Activated CD4-positive, alpha-beta memory T cell treated with anti-CD3 and anti-CD28 coated beads, Interleukin-2, amount 10 ng/mL, durations not matched to agents 7 days and 5 days (primary cell): ENCODE results near the gene IL18RAP. TPM values are rescaled to one million over a fixed set of nuclear protein-coding genes. Genes with fewer than 3 reads are reported as not detected.

Experiments used
- CTCF ChIA-PET: fragments of 350-600 bp; sonication (Branson Sonifier 250); formaldehyde crosslinking; loops from one replicate; lab custom pipeline; 2021; ENCODE audit warnings: antibody characterized with exemption, inconsistent platforms; lab: Charles Lee
- POLR2A ChIA-PET: fragments of 350-600 bp; sonication (Branson Sonifier 250); formaldehyde crosslinking; loops from one replicate; lab custom pipeline; 2021; ENCODE audit warnings: antibody characterized with exemption; lab: Charles Lee
- DNase-seq: peaks from one replicate; pipeline ENCODE4 v3.0.0-alpha.2; 2020
- H3K27ac Mint-ChIP-seq: one replicate; pipeline ENCODE4 v1.8.0; 2021; ENCODE audit warnings: mild to moderate bottlenecking, mixed read lengths
- H3K27me3 Mint-ChIP-seq: one replicate; pipeline ENCODE4 v1.8.0; 2021; ENCODE audit warnings: mixed read lengths
- H3K36me3 Mint-ChIP-seq: one replicate; pipeline ENCODE4 v1.8.0; 2021; ENCODE audit warnings: low read depth, mixed read lengths
- H3K4me1 Mint-ChIP-seq: one replicate; pipeline ENCODE4 v1.8.0; 2021; ENCODE audit warnings: mixed read lengths
- H3K4me3 Mint-ChIP-seq: one replicate; pipeline ENCODE4 v1.8.0; 2021; ENCODE audit warnings: mild to moderate bottlenecking, mixed read lengths
- H3K9me3 Mint-ChIP-seq: one replicate; pipeline ENCODE4 v1.8.0; 2021; ENCODE audit warnings: mixed read lengths
- total RNA-seq, 2 experiments: library from RNA; stranded (reverse); gene quantifications; one replicate each; pipeline ENCODE4 v1.2.3, GENCODE V29; 2021

The IL18RAP gene
- total RNA-seq, 2 experiments from 2014 or later: 7.2 to 9.6 TPM

- Mint-ChIP-seq H3K4me3 (no peak overlapping the region), H3K9me3 (peaks cover 10% of the 10 kb centered on the region), H3K27me3 (peaks cover 13% of the 10 kb centered on the region), H3K27ac (no peak overlapping the region), H3K4me1 (peaks cover 76% of the 10 kb centered on the region), H3K36me3 (peaks cover 63% of the 10 kb centered on the region)
- no peak for DNase-seq
- CTCF ChIA-PET: interaction anchor here (1.6 to 3.9 kb wide), 2 partner anchors 18 to 185 kb away, joined by 3 to 16 read pairs; no protein-coding TSS in a partner anchor
- POLR2A ChIA-PET: no interaction called here
These were observed 2.6 kb downstream of the IL18RAP start for GRCh38 chr2:102425441-102426132.

- peaks cover 2% of the 10 kb centered on the region for H3K27me3 Mint-ChIP-seq
- DNase-seq: no peak
- CTCF ChIA-PET: interaction anchor here (0.6 to 3.9 kb wide), 3 partner anchors 11 to 187 kb away, joined by 3 to 16 read pairs (median 3); no protein-coding TSS in a partner anchor
- peaks cover 5% of the 10 kb centered on the region for H3K9me3 Mint-ChIP-seq
- H3K36me3 Mint-ChIP-seq: peaks cover 52% of the 10 kb centered on the region
- H3K4me3 Mint-ChIP-seq: no peak overlapping the region
- no peak overlapping the region for H3K27ac Mint-ChIP-seq
- POLR2A ChIA-PET: interaction anchor here (2.4 kb wide), 1 partner anchor 8 kb away, joined by 8 read pairs; no protein-coding TSS in a partner anchor
- peaks cover 68% of the 10 kb centered on the region for H3K4me1 Mint-ChIP-seq
These were observed 4.3 kb downstream of the IL18RAP start for GRCh38 chr2:102427249-102427648.

GRCh38 chr2:102428573-102428972 is 5.6 kb downstream of the IL18RAP start:
- H3K36me3 Mint-ChIP-seq: peaks cover 44% of the 10 kb centered on the region
- peak overlapping the region; percentile 27 for H3K27ac Mint-ChIP-seq
- H3K9me3 Mint-ChIP-seq: peaks cover 9% of the 10 kb centered on the region
- no peak for DNase-seq
- CTCF ChIA-PET: interaction anchor here (1.9 kb wide), 1 partner anchor 73 kb away, joined by 4 read pairs; the partner anchor contains the start of gene IL18R1
- peaks cover 2% of the 10 kb centered on the region for H3K27me3 Mint-ChIP-seq
- H3K4me3 Mint-ChIP-seq: peak overlapping the region; percentile 21
- peaks cover 60% of the 10 kb centered on the region for H3K4me1 Mint-ChIP-seq
- POLR2A ChIA-PET: interaction anchor here (2.4 kb wide), 1 partner anchor 10 kb away, joined by 8 read pairs; no protein-coding TSS in a partner anchor

- Mint-ChIP-seq H3K4me1 (peaks cover 51% of the 10 kb centered on the region), H3K9me3 (peaks cover 9% of the 10 kb centered on the region), H3K27ac (no peak overlapping the region), H3K4me3 (no peak overlapping the region), H3K36me3 (peaks cover 30% of the 10 kb centered on the region), H3K27me3 (peaks cover 2% of the 10 kb centered on the region)
- ChIA-PET CTCF (interaction anchor here (0.8 kb wide), 1 partner anchor 10 kb away, joined by 3 read pairs; no protein-coding TSS in a partner anchor), POLR2A (no interaction called here)
- DNase-seq: no peak
These were observed 9.4 kb downstream of the IL18RAP start for GRCh38 chr2:102432386-102432785.

- peaks cover 21% of the 10 kb centered on the region for H3K36me3 Mint-ChIP-seq
- H3K4me3 Mint-ChIP-seq: no peak overlapping the region
- ChIA-PET CTCF (interaction anchor here (1.2 to 1.9 kb wide), 3 partner anchors 14 to 435 kb away, joined by 3 to 7 read pairs (median 5); no protein-coding TSS in a partner anchor), POLR2A (no interaction called here)
- H3K27ac Mint-ChIP-seq: no peak overlapping the region
- H3K9me3 Mint-ChIP-seq: peaks cover 9% of the 10 kb centered on the region
- peaks cover 42% of the 10 kb centered on the region for H3K4me1 Mint-ChIP-seq
- no peak for DNase-seq
- H3K27me3 Mint-ChIP-seq: no peaks in the 10 kb centered on the region
These were observed 11.2 kb downstream of the IL18RAP start for GRCh38 chr2:102433973-102434654.

- ChIA-PET CTCF (interaction anchor here (1.5 to 1.9 kb wide), 2 partner anchors 15 to 194 kb away, joined by 5 to 7 read pairs; no protein-coding TSS in a partner anchor), POLR2A (interaction anchor here (0.9 kb wide), 1 partner anchor 16 kb away, joined by 3 read pairs; no protein-coding TSS in a partner anchor)
- no peak for DNase-seq
- H3K36me3 Mint-ChIP-seq: peaks cover 16% of the 10 kb centered on the region
- H3K27me3 Mint-ChIP-seq: no peaks in the 10 kb centered on the region
- no peak overlapping the region for H3K27ac Mint-ChIP-seq
- peaks cover 37% of the 10 kb centered on the region for H3K4me1 Mint-ChIP-seq
- peaks cover 9% of the 10 kb centered on the region for H3K9me3 Mint-ChIP-seq
- H3K4me3 Mint-ChIP-seq: no peak overlapping the region
These were observed 11.9 kb downstream of the IL18RAP start for GRCh38 chr2:102434655-102435381.

- no peak overlapping the region for H3K4me3 Mint-ChIP-seq
- POLR2A ChIA-PET: interaction anchor here (0.9 kb wide), 1 partner anchor 17 kb away, joined by 3 read pairs; no protein-coding TSS in a partner anchor
- no peaks in the 10 kb centered on the region for H3K27me3 Mint-ChIP-seq
- H3K36me3 Mint-ChIP-seq: peaks cover 12% of the 10 kb centered on the region
- CTCF ChIA-PET: interaction anchor here (1.6 to 1.9 kb wide), 2 partner anchors 195 to 430 kb away, joined by 3 to 7 read pairs; no protein-coding TSS in a partner anchor
- peaks cover 4% of the 10 kb centered on the region for H3K9me3 Mint-ChIP-seq
- no peak for DNase-seq
- H3K27ac Mint-ChIP-seq: no peak overlapping the region
- peaks cover 30% of the 10 kb centered on the region for H3K4me1 Mint-ChIP-seq
These were observed 12.8 kb downstream of the IL18RAP start for GRCh38 chr2:102435741-102436140.

- POLR2A ChIA-PET: interaction anchor here (0.8 kb wide), 1 partner anchor 18 kb away, joined by 3 read pairs; no protein-coding TSS in a partner anchor
- CTCF ChIA-PET: interaction anchor here (1.6 kb wide), 1 partner anchor 430 kb away, joined by 3 read pairs; no protein-coding TSS in a partner anchor
- Mint-ChIP-seq H3K9me3 (peaks cover 4% of the 10 kb centered on the region), H3K4me1 (peaks cover 26% of the 10 kb centered on the region), H3K4me3 (no peak overlapping the region), H3K27me3 (no peaks in the 10 kb centered on the region), H3K27ac (no peak overlapping the region), H3K36me3 (peaks cover 10% of the 10 kb centered on the region)
- DNase-seq: no peak
These were observed 13.4 kb downstream of the IL18RAP start for GRCh38 chr2:102436323-102436722.

GRCh38 chr2:102437122-102437521 is 14.2 kb downstream of the IL18RAP start:
- Mint-ChIP-seq H3K27ac (no peak overlapping the region), H3K27me3 (no peaks in the 10 kb centered on the region), H3K4me1 (peaks cover 24% of the 10 kb centered on the region), H3K4me3 (no peak overlapping the region), H3K9me3 (peaks cover 4% of the 10 kb centered on the region), H3K36me3 (peaks cover 8% of the 10 kb centered on the region)
- no peak for DNase-seq
- ChIA-PET CTCF (interaction anchor here (1.6 kb wide), 1 partner anchor 431 kb away, joined by 3 read pairs; no protein-coding TSS in a partner anchor), POLR2A (no interaction called here)

- Mint-ChIP-seq H3K4me1 (peaks cover 26% of the 10 kb centered on the region), H3K4me3 (no peak overlapping the region), H3K9me3 (no peaks in the 10 kb centered on the region), H3K27me3 (no peaks in the 10 kb centered on the region), H3K36me3 (peaks cover 4% of the 10 kb centered on the region), H3K27ac (no peak overlapping the region)
- POLR2A ChIA-PET: no interaction called here
- no peak for DNase-seq
- CTCF ChIA-PET: interaction anchor here (1.0 kb wide), 1 partner anchor 11 kb away, joined by 3 read pairs; no protein-coding TSS in a partner anchor
These were observed 15.2 kb downstream of the IL18RAP start for GRCh38 chr2:102438111-102438510.

- H3K4me3 Mint-ChIP-seq: no peak overlapping the region
- peaks cover 30% of the 10 kb centered on the region for H3K4me1 Mint-ChIP-seq
- H3K27ac Mint-ChIP-seq: no peak overlapping the region
- CTCF ChIA-PET: interaction anchor here (1.0 kb wide), 2 partner anchors 11 to 418 kb away, joined by 3 to 4 read pairs; no protein-coding TSS in a partner anchor
- no peak for DNase-seq
- peaks cover 4% of the 10 kb centered on the region for H3K36me3 Mint-ChIP-seq
- no peaks in the 10 kb centered on the region for H3K9me3 Mint-ChIP-seq
- no peaks in the 10 kb centered on the region for H3K27me3 Mint-ChIP-seq
- POLR2A ChIA-PET: no interaction called here
These were observed 15.6 kb downstream of the IL18RAP start for GRCh38 chr2:102438578-102438977.
